GM12878 (cell line): ENCODE measurements around the gene SLC25A13. TPM values are rescaled to one million over a fixed set of nuclear protein-coding genes. Genes with fewer than 3 reads are reported as not detected.

Experiments
- ATAC-seq: fragments of 200-7000 bp; cut with Tn5 transposase; 3 replicates; pipeline ENCODE4 v1.9.1; 2020; ENCODE audit warnings: mild to moderate bottlenecking, moderate library complexity
- BruUV-seq: library from RNA; stranded (reverse); fragments of 400-500 nt; replicated peaks from 2 replicates; lab custom pipeline; 2021; lab: Mats Ljungman, UMichigan
- CTCF ChIA-PET: fragments of 300-600 bp; sonication (Branson Sonifier 250); formaldehyde crosslinking; extraction: SDS; loops from one replicate; lab custom pipeline; 2021; ENCODE audit warnings: inconsistent platforms; lab: Yijun Ruan, JAX
- POLR2A ChIA-PET: fragments of 350-600 bp; formaldehyde crosslinking; extraction: SDS; loops from one replicate; lab custom pipeline; 2021; ENCODE audit warnings: inconsistent platforms; lab: Charles Lee
- RAD21 ChIA-PET: fragments of 300-600 bp; sonication (Branson Sonifier 250); formaldehyde crosslinking; loops from one replicate; lab custom pipeline; 2023; ENCODE audit warnings: antibody characterized with exemption; ENCODE audit not compliant: unreplicated experiment; lab: Charles Lee
- SMC1A ChIA-PET: fragments of 300-600 bp; sonication (Branson Sonifier 250); formaldehyde crosslinking; loops from one replicate; lab custom pipeline; 2023; ENCODE audit not compliant: unreplicated experiment, uncharacterized antibody; lab: Charles Lee
- DNase-seq: peaks from one replicate; pipeline ENCODE4 v3.0.0-alpha.2; 2011; ENCODE audit warnings: low read depth, low spot score
- FAIRE-seq: peaks from 3 replicates; lab custom pipeline; 2011; peaks lifted over from hg19 to GRCh38; lab: Jason Lieb, UNC
- H2AFZ ChIP-seq: 2 replicates; pipeline ENCODE4 v1.6.0; 2011; ENCODE audit warnings: low read depth, low read length, control low read depth; ENCODE audit not compliant: control insufficient read depth
- H3K27ac ChIP-seq: 2 replicates; pipeline ENCODE4 v1.5.1; 2011; ENCODE audit warnings: control low read depth; ENCODE audit not compliant: control insufficient read depth, insufficient read depth
- H3K27me3 ChIP-seq, 2 experiments: replicated peaks in 1 of 2; 2 replicates each; pipeline versions ENCODE4 v1.6.0 to v1.6.1; 2011; ENCODE audit warnings: low read length in 1 of 2; ENCODE audit not compliant: control insufficient read depth in 2 of 2, insufficient read depth in 2 of 2
- H3K36me3 ChIP-seq, 2 experiments: 2 replicates each; pipeline ENCODE4 v1.5.1; 2011; ENCODE audit warnings: low read length in 1 of 2; ENCODE audit not compliant: control insufficient read depth in 2 of 2, insufficient read depth in 2 of 2
- H3K4me1 ChIP-seq: 2 replicates; pipeline ENCODE4 v1.6.1; 2011; ENCODE audit warnings: mild to moderate bottlenecking, low read length, moderate library complexity, mixed read lengths; ENCODE audit not compliant: control insufficient read depth, insufficient read depth
- H3K4me2 ChIP-seq: 2 replicates; pipeline ENCODE4 v1.6.0; 2011; ENCODE audit warnings: control low read depth; ENCODE audit not compliant: control insufficient read depth, insufficient read depth
- H3K4me3 ChIP-seq: fragments of 200-600 bp; sonication (generic); 2 replicates; pipeline ENCODE4 v1.5.1; 2016
- H3K79me2 ChIP-seq: 2 replicates; pipeline ENCODE4 v1.6.0; 2011; ENCODE audit warnings: low read length; ENCODE audit not compliant: control insufficient read depth, insufficient read depth
- H3K9ac ChIP-seq: 2 replicates; pipeline ENCODE4 v1.8.0; 2011; ENCODE audit warnings: low read length, control low read depth, mixed read lengths; ENCODE audit not compliant: control insufficient read depth, insufficient read depth
- H3K9me3 ChIP-seq: replicated peaks from 3 replicates; pipeline ENCODE4 v1.5.1; 2011; ENCODE audit warnings: mild to moderate bottlenecking, low read length; ENCODE audit not compliant: control insufficient read depth, insufficient read depth
- H4K20me1 ChIP-seq: 2 replicates; pipeline ENCODE4 v1.6.0; 2011; ENCODE audit not compliant: control insufficient read depth, insufficient read depth
- BACH1 ChIP-seq: fragments of 450-650 bp; IDR thresholded peaks from 2 replicates; pipeline ENCODE4 v1.6.1; 2017; ENCODE audit warnings: mild to moderate bottlenecking, borderline replicate concordance
- BCLAF1 ChIP-seq: fragments of 450-650 bp; IDR thresholded peaks from 2 replicates; pipeline ENCODE4 v1.6.1; 2017; ENCODE audit warnings: antibody characterized with exemption, mild to moderate bottlenecking, moderate library complexity
- CUX1 ChIP-seq: IDR thresholded peaks from 2 replicates; pipeline ENCODE4 v1.6.1; 2012; ENCODE audit warnings: improper control_type of control experiment, low read depth, low read length; ENCODE audit not compliant: insufficient replicate concordance
- KAT2A ChIP-seq: conservative IDR thresholded peaks from 2 replicates; pipeline ENCODE4 v1.6.1; 2011; ENCODE audit warnings: low read depth, low read length; ENCODE audit not compliant: control insufficient read depth
- MLLT1 ChIP-seq: fragments of 450-650 bp; IDR thresholded peaks from 2 replicates; pipeline ENCODE4 v1.6.1; 2016; ENCODE audit warnings: mild to moderate bottlenecking
- PAX5 ChIP-seq: IDR thresholded peaks from 2 replicates; pipeline ENCODE4 v1.6.1; 2011; ENCODE audit warnings: low read depth, low read length, borderline replicate concordance
- POLR2AphosphoS2 ChIP-seq: IDR thresholded peaks from 2 replicates; pipeline ENCODE4 v1.6.1; 2011; ENCODE audit warnings: low read depth, mild to moderate bottlenecking, low read length, improper control_type of control experiment, moderate library complexity
- SUZ12 ChIP-seq: fragments of 200-600 bp; sonication (generic); IDR thresholded peaks from one replicate; pipeline ENCODE4 v1.6.1; 2018; ENCODE audit warnings: antibody characterized with exemption, mild to moderate bottlenecking; ENCODE audit not compliant: unreplicated experiment
- USF1 ChIP-seq: IDR thresholded peaks from 2 replicates; pipeline ENCODE4 v1.6.1; 2011; ENCODE audit warnings: borderline replicate concordance, low read depth, mild to moderate bottlenecking, moderate library complexity, mixed read lengths, low read length; ENCODE audit not compliant: insufficient read depth; ENCODE audit errors: extremely low read length
- USF2 ChIP-seq: IDR thresholded peaks from 2 replicates; pipeline ENCODE4 v1.6.1; 2011; ENCODE audit warnings: low read depth, low read length, improper control_type of control experiment, borderline replicate concordance
- WGBS: methylation state at CpG from one replicate; pipeline ENCODE4 v1.1.6; 2016; ENCODE audit warnings: low lambda C conversion rate; ENCODE audit not compliant: insufficient replicate concordance, insufficient coverage; ENCODE audit errors: missing lambda C conversion rate; 5-methylcytosine and 5-hydroxymethylcytosine counted together
- in situ Hi-C: fragments of 300-500 bp; cut with MboI; formaldehyde crosslinking; loops from 9 replicates; pipeline ENCODE4 v1.14.3; 2018; ENCODE audit warnings: mixed read lengths
- intact Hi-C: fragments of 100-400 bp; cut with micrococcal nuclease; formaldehyde crosslinking; loops from one replicate; pipeline ENCODE4 v1.14.2; 2022; ENCODE audit not compliant: unreplicated experiment
- polyA plus RNA-seq, 11 experiments: library from polyadenylated mRNA; depleted of rRNA in 4 of 11; unstranded in 6 of 11; stranded (reverse) in 5 of 11; fragments of >200 nt; fragmentation: Nextera tagmentation in 4 of 11; fragmentation: Illumina TruSeq in 1 of 11; extraction: Ambion mirVana in 4 of 11; extraction: Trizol in 1 of 11; gene quantifications; 1 replicate in 1 of 11; 2 replicates in 10 of 11; pipeline versions ENCODE4 v1.2.1 to v1.2.3, GENCODE V29; 2011 to 2016; ENCODE audit warnings: inconsistent platforms in 2 of 11, missing spikeins in 2 of 11, low read depth in 1 of 11
- total RNA-seq, 4 experiments: library from RNA; depleted of rRNA in 3 of 4; stranded (reverse); fragments of >200 nt in 3 of 4; fragmentation: Illumina TruSeq in 1 of 4; extraction: Trizol in 1 of 4; gene quantifications; 2 replicates each; pipeline versions ENCODE4 v1.2.1 to v1.2.3, GENCODE V29; 2013 to 2021

The SLC25A13 gene
- total and polyA plus RNA-seq, 10 of the 15 experiments (the other 5 are each of a cell fraction or from before 2014, with no cell fraction given), result 7.0 to 24.7 (median 18.6) TPM

- no peak for DNase-seq
- H3K4me1 ChIP-seq, result no peaks in the 10 kb centered on the region
- CTCF ChIA-PET, result no interaction called here
- H2AFZ ChIP-seq, result no peak overlapping the region
- no peak overlapping the region for H3K4me3 ChIP-seq
- intact Hi-C loops, result no loop called here
- POLR2A ChIA-PET, result no interaction called here
- RAD21 ChIA-PET, result no interaction called here
- H3K9me3 ChIP-seq, result no peaks in the 10 kb centered on the region
- H3K9ac ChIP-seq, result no peak overlapping the region
- SMC1A ChIA-PET, result no interaction called here
- no peaks in the 10 kb centered on the region for H4K20me1 ChIP-seq
- no TSS peak for BruUV-seq
- 100% methylated on average over 3 of the region's 3 CpGs for WGBS
- no peaks in the 10 kb centered on the region for H3K79me2 ChIP-seq
- H3K27me3 ChIP-seq, result no peaks in the 10 kb centered on the region
- H3K4me2 ChIP-seq, result no peak overlapping the region
- no peaks in the 10 kb centered on the region for H3K36me3 ChIP-seq
- ATAC-seq, result no peak
- in situ Hi-C loops, result no loop called here
- no peak for FAIRE-seq
- no peak overlapping the region for H3K27ac ChIP-seq
- TF ChIP-seq MLLT1 (no peak), BCLAF1 (no peak), SUZ12 (no peak), USF1 (no peak), KAT2A (no peak), POLR2AphosphoS2 (no peak), CUX1 (no peak), USF2 (no peak), BACH1 (no peak), PAX5 (no peak)
Measured at GRCh38 chr7:96241855-96242254, 80.0 kb downstream of the SLC25A13 start.
